ENCODE measurements around the gene PEX3.

DNA sequence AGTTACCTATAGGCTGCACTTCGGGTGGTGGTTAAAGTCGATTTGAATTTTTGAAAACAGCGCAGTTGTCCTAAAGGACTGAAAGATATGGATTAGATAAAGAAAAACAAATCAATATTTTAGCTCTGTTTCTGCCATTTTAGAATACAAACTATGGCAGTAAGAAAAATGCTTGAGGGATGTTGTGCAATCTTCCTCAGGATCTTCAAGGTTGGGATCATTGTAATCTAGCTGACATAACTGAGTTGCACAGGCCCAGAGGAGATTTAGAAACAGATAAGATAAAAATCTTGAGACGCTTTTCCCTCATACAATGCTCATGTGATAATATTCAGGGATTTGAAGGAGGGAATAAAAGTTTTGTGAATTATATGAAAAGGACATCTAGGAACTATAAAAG, 926 bp downstream of the PEX3 start:
- no peak for TF ChIP-seq POLR2AphosphoS5 (IDR thresholded peaks at IDR 0.05; ENCODE audit: insufficient read depth in 1 of 2, low read depth in 1 of 2)
- TF ChIP-seq, protein P1, sequence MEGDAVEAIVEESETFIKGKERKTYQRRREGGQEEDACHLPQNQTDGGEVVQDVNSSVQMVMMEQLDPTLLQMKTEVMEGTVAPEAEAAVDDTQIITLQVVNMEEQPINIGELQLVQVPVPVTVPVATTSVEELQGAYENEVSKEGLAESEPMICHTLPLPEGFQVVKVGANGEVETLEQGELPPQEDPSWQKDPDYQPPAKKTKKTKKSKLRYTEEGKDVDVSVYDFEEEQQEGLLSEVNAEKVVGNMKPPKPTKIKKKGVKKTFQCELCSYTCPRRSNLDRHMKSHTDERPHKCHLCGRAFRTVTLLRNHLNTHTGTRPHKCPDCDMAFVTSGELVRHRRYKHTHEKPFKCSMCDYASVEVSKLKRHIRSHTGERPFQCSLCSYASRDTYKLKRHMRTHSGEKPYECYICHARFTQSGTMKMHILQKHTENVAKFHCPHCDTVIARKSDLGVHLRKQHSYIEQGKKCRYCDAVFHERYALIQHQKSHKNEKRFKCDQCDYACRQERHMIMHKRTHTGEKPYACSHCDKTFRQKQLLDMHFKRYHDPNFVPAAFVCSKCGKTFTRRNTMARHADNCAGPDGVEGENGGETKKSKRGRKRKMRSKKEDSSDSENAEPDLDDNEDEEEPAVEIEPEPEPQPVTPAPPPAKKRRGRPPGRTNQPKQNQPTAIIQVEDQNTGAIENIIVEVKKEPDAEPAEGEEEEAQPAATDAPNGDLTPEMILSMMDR (IDR thresholded peaks at IDR 0.05) = no peak
